Stimulated activated CD4-positive, alpha-beta T cell treated with anti-CD3 and anti-CD28 coated beads, Interleukin-2, amount 100 ng/mL, for 24 hours (primary cell): ENCODE data around the gene SYNDIG1L.

Experiments used
- DNase-seq, 2 donors: peaks; one replicate each; pipeline ENCODE4 v3.0.0-alpha.2; 2020

Gene SYNDIG1L

GRCh38 chr14:74429221-74429691 is 3.2 kb upstream of the SYNDIG1L start:
- DNase-seq = no peak

GRCh38 chr14:74427651-74428050 is 1.6 kb upstream of the SYNDIG1L start:
- no peak for DNase-seq

- peak; percentile 58 to 64 for DNase-seq
Observed at GRCh38 chr14:74425525-74426201, 347 bp downstream of the SYNDIG1L start.

- DNase-seq = no peak
Observed at GRCh38 chr14:74424606-74425005, 1.4 kb downstream of the SYNDIG1L start.

- no peak for DNase-seq
Observed at GRCh38 chr14:74423246-74423645, 2.8 kb downstream of the SYNDIG1L start.

- no peak for DNase-seq
Observed at GRCh38 chr14:74421981-74422380, 4.0 kb downstream of the SYNDIG1L start.

GRCh38 chr14:74419086-74419485 is 6.9 kb downstream of the SYNDIG1L start:
- no peak for DNase-seq

- DNase-seq = no peak
Observed at GRCh38 chr14:74418031-74418430, 8.0 kb downstream of the SYNDIG1L start.

GRCh38 chr14:74417611-74418010 is 8.4 kb downstream of the SYNDIG1L start:
- DNase-seq = no peak

- DNase-seq = no peak
Observed at GRCh38 chr14:74417201-74417600, 8.8 kb downstream of the SYNDIG1L start.

GRCh38 chr14:74415115-74415437 is 10.9 kb downstream of the SYNDIG1L start:
- no peak for DNase-seq

- no peak for DNase-seq
Observed at GRCh38 chr14:74414403-74415114, 11.5 kb downstream of the SYNDIG1L start.

- no peak for DNase-seq
Observed at GRCh38 chr14:74413627-74414026, 12.4 kb downstream of the SYNDIG1L start.

GRCh38 chr14:74412753-74413152 is 13.3 kb downstream of the SYNDIG1L start:
- no peak for DNase-seq

GRCh38 chr14:74411671-74412070 is 14.3 kb downstream of the SYNDIG1L start:
- DNase-seq = no peak

- no peak for DNase-seq
Observed at GRCh38 chr14:74409441-74409840, 16.6 kb downstream of the SYNDIG1L start.

- DNase-seq = no peak
Observed at GRCh38 chr14:74408870-74409269, 17.1 kb downstream of the SYNDIG1L start.

- DNase-seq = no peak
Observed at GRCh38 chr14:74407801-74408154, 18.2 kb downstream of the SYNDIG1L start.

GRCh38 chr14:74407021-74407800 is 18.8 kb downstream of the SYNDIG1L start:
- DNase-seq = no peak

GRCh38 chr14:74405663-74406062 is 20.3 kb downstream of the SYNDIG1L start:
- DNase-seq = no peak

- DNase-seq = no peak
Observed at GRCh38 chr14:74404435-74404834, 21.6 kb downstream of the SYNDIG1L start.

GRCh38 chr14:74403619-74404417 is 22.2 kb downstream of the SYNDIG1L start:
- no peak for DNase-seq
